A549 treated with AZD9567 at 1 μM for 4 hours (cell line): ENCODE results near the gene ARCN1. TPM values are rescaled to one million over a fixed set of nuclear protein-coding genes. Genes with fewer than 3 reads are reported as not detected.

ENCODE experiments used
- total RNA-seq: library from RNA; stranded (reverse); fragments of 200-300 nt; extraction: Qiagen RNA extraction; gene quantifications from 5 replicates; pipeline ENCODE4 v1.2.3, GENCODE V29; 2022; ENCODE audit not compliant: insufficient read depth

The ARCN1 gene
- total RNA-seq, result 83.3 to 105 TPM (median 86.7 TPM) in 5 replicates

GRCh38 chr11:118572061-118572980 lies at the start of gene ARCN1:
TSS of gene ARCN1 (plus strand) at chr11:118572409. CDS start at chr11:118572548, 139 bp downstream.

GRCh38 chr11:118527109-118527508 lies 45.1 kb upstream of the ARCN1 start, which contains the start of gene TTC36:
TSS of gene TTC36 (plus strand) at chr11:118527474. CDS start at chr11:118527495, 21 bp downstream.

GRCh38 chr11:118530683-118531596 lies 41.3 kb upstream of the ARCN1 start, which contains the start of gene TMEM25:
TSS of gene TMEM25 (plus strand) at chr11:118531192. CDS start at chr11:118531802, 610 bp downstream.

GRCh38 chr11:118607401-118608359 lies 35.5 kb downstream of the ARCN1 start, which contains the start of gene PHLDB1:
TSS of gene PHLDB1 (plus strand) at chr11:118607615. CDS start at chr11:118613837, 6,222 bp downstream.

Other genes starting within 250 kb of the ARCN1 start
- gene CD3D, start 229.7 kb upstream of the ARCN1 start, total RNA-seq, result not detected in 5 replicates
- gene CD3G, start 228.1 kb upstream of the ARCN1 start, total RNA-seq, result not detected in 5 replicates
- 8.9 to 12.5 TPM (median 10.0 TPM) in 5 replicates for gene UBE4A, start 212.8 kb upstream of the ARCN1 start, total RNA-seq
- 145 to 210 TPM (median 194 TPM) in 5 replicates for gene ATP5MG, start 170.8 kb upstream of the ARCN1 start, total RNA-seq
- 10.7 to 19.9 TPM (median 12.3 TPM) in 5 replicates for gene KMT2A, start 135.9 kb upstream of the ARCN1 start, total RNA-seq
- 0.13 to 0.16 TPM in 2 of 5 replicates, not detected in the others for gene TTC36, start 44.9 kb upstream of the ARCN1 start, total RNA-seq
- gene TMEM25, start 41.2 kb upstream of the ARCN1 start, total RNA-seq, result 0.34 to 0.66 TPM (median 0.49 TPM) in 4 of 5 replicates, not detected in the other
- 14.9 to 16.3 TPM (median 15.5 TPM) in 5 replicates for gene IFT46, start 6.5 kb upstream of the ARCN1 start, total RNA-seq
- gene PHLDB1, start 35.2 kb downstream of the ARCN1 start, total RNA-seq, result 7.6 to 11.4 TPM (median 7.8 TPM) in 5 replicates
- gene TREH, start 107.2 kb downstream of the ARCN1 start, total RNA-seq, result not detected in 5 replicates
- 20.8 to 44.9 TPM (median 21.4 TPM) in 5 replicates for gene DDX6, start 218.8 kb downstream of the ARCN1 start, total RNA-seq